Transverse colon (tissue), 4 donors: Measurements from ENCODE around the gene KCTD21. TPM values are rescaled to one million over a fixed set of nuclear protein-coding genes. Genes with fewer than 3 reads are reported as not detected.
"Not testable (repeated sequence)": the region's sequence is repeated elsewhere in the genome, so short reads cannot be mapped to it uniquely, and the experiment has no call there.

Experiments used
- DNase-seq: peaks from one replicate; pipeline ENCODE4 v3.0.0-alpha.2; 2019
- H3K27ac ChIP-seq, 4 donors: fragments of 200-600 bp; sonication (generic); 2 replicates each; pipeline ENCODE4 v1.5.1; 2016 to 2018; ENCODE audit warnings: inconsistent platforms in 4 of 4
- H3K27me3 ChIP-seq: fragments of 200-600 bp; sonication (generic); 2 replicates; pipeline ENCODE4 v1.5.1; 2017; ENCODE audit warnings: inconsistent platforms
- H3K36me3 ChIP-seq, 4 donors: fragments of 200-600 bp; sonication (generic); 2 replicates each; pipeline ENCODE4 v1.5.1; 2017 to 2019; ENCODE audit warnings: inconsistent platforms in 4 of 4
- H3K4me1 ChIP-seq, 4 donors: fragments of 200-600 bp; sonication (generic); 2 replicates each; pipeline ENCODE4 v1.5.1; 2017 to 2020; ENCODE audit warnings: inconsistent platforms in 4 of 4
- H3K4me3 ChIP-seq, 4 donors: fragments of 200-600 bp; sonication (generic); 1 replicate in 1 of 4; 2 replicates in 3 of 4; pipeline versions ENCODE4 v1.5.1 to v1.6.1; 2017 to 2019; ENCODE audit warnings: inconsistent platforms in 4 of 4
- H3K9me3 ChIP-seq, 2 donors: fragments of 200-600 bp; sonication (generic); 2 replicates each; pipeline ENCODE4 v1.5.1; 2017 to 2019; ENCODE audit warnings: inconsistent platforms in 2 of 2
- CTCF ChIP-seq, 5 experiments: fragments of 200-600 bp in 3 of 5; fragments of 450-650 bp in 2 of 5; sonication (generic) in 3 of 5; IDR thresholded peaks; 1 replicate in 2 of 5; 2 replicates in 3 of 5; pipeline ENCODE4 v1.5.1; 2016 to 2017; ENCODE audit warnings: antibody characterized with exemption in 5 of 5, inconsistent platforms in 3 of 5, mild to moderate bottlenecking in 2 of 5, moderate library complexity in 1 of 5
- EP300 ChIP-seq: sonication (generic); formaldehyde crosslinking; IDR thresholded peaks from one replicate; pipeline ENCODE4 v1.6.1; 2017; ENCODE audit warnings: antibody characterized with exemption, low read depth
- POLR2A ChIP-seq: fragments of 450-650 bp; IDR thresholded peaks from one replicate; pipeline ENCODE4 v1.6.1; 2016; ENCODE audit warnings: antibody characterized with exemption, mild to moderate bottlenecking, moderate library complexity
- POLR2AphosphoS5 ChIP-seq, 3 donors: sonication (generic); formaldehyde crosslinking; IDR thresholded peaks; one replicate each; pipeline ENCODE4 v1.6.1; 2016; ENCODE audit warnings: antibody characterized with exemption in 3 of 3
- WGBS, 2 donors: methylation state at CpG; one replicate each; pipeline ENCODE4 v1.1.5; 2018; ENCODE audit warnings: low coverage in 1 of 2; 5-methylcytosine and 5-hydroxymethylcytosine counted together
- in situ Hi-C, 4 donors: fragments of 200-750 bp; cut with MboI; loops; one replicate each; pipeline versions ENCODE4 v1.15.0 to v1.15.1; 2017; ENCODE audit warnings: low sequenced_read_pairs in 3 of 4, low pct_ligation_motif_present in 1 of 4, low pct_unique_long_range_greater_than_20kb in 1 of 4
- intact Hi-C: fragments of 100-400 bp; cut with DNase I; formaldehyde crosslinking; loops from one replicate; pipeline ENCODE4 v1.15.1; 2023; ENCODE audit warnings: low total_unique reads
- total RNA-seq, 4 donors: library from RNA; depleted of rRNA; stranded (reverse); fragments of >200 nt; gene quantifications; one replicate each; pipeline ENCODE4 v1.1.0, GENCODE V29; 2016

The KCTD21 gene
- total RNA-seq, 4 donors from 2014 or later: 10.9 to 55.0 (median 29.2) TPM

GRCh38 chr11:78179459-78180071, 8.9 kb downstream of the KCTD21 start:
- Histone ChIP-seq H3K36me3 (no peaks in the 10 kb centered on the region), H3K4me1 (no peaks in the 10 kb centered on the region), H3K27me3 (no peaks in the 10 kb centered on the region), H3K4me3 (no peak overlapping the region), H3K27ac (no peak overlapping the region), H3K9me3 (no peaks in the 10 kb centered on the region)
- intact Hi-C loops (no loop called here), in situ Hi-C loops (no loop called here)
- WGBS, 2 donors: 88 to 94% methylated on average over 7 of the region's 7 CpGs
- TF ChIP-seq POLR2A: no peak
- no peak for TF ChIP-seq CTCF (IDR thresholded peaks at IDR 0.05)
- no peak for TF ChIP-seq POLR2AphosphoS5 (IDR thresholded peaks at IDR 0.05)
- TF ChIP-seq EP300: no peak
- DNase-seq: no peak

- H3K27me3 ChIP-seq: no peaks in the 10 kb centered on the region
- DNase-seq: no peak
- peaks cover 0 to 10% (median 2%) of the 10 kb centered on the region in 4 donors for H3K36me3 ChIP-seq
- no peaks in the 10 kb centered on the region for H3K4me1 ChIP-seq
- no peak overlapping the region for H3K4me3 ChIP-seq
- H3K9me3 ChIP-seq: no peaks in the 10 kb centered on the region
- no peak for TF ChIP-seq POLR2A
- TF ChIP-seq POLR2AphosphoS5 (IDR thresholded peaks at IDR 0.05): no peak
- TF ChIP-seq EP300: no peak
- TF ChIP-seq CTCF (IDR thresholded peaks at IDR 0.05): no peak
- intact Hi-C loops (no loop called here), in situ Hi-C loops (no loop called here)
- H3K27ac ChIP-seq: no peak overlapping the region
- WGBS, 2 donors: 93% methylated on average over 7 of the region's 7 CpGs; no CpG with 5 or more reads in 1 of the 2 donors
Observed at GRCh38 chr11:78177216-78177615, 11.2 kb downstream of the KCTD21 start.

GRCh38 chr11:78176605-78177141, 11.8 kb downstream of the KCTD21 start:
- H3K9me3 ChIP-seq: no peaks in the 10 kb centered on the region
- peaks cover 0 to 10% (median 2%) of the 10 kb centered on the region in 4 donors for H3K36me3 ChIP-seq
- intact Hi-C loops: no loop called here
- no peaks in the 10 kb centered on the region for H3K4me1 ChIP-seq
- no peak overlapping the region for H3K27ac ChIP-seq
- 93% methylated on average over 10 of the region's 10 CpGs; no CpG with 5 or more reads in 1 of the 2 donors for WGBS, 2 donors
- no peak for DNase-seq
- no peak overlapping the region for H3K4me3 ChIP-seq
- no peaks in the 10 kb centered on the region for H3K27me3 ChIP-seq
- TF ChIP-seq POLR2AphosphoS5 (IDR thresholded peaks at IDR 0.05) (no peak), EP300 (no peak), CTCF (IDR thresholded peaks at IDR 0.05) (no peak), POLR2A (no peak)
- in situ Hi-C loops: no loop called here

GRCh38 chr11:78175862-78176261, 12.6 kb downstream of the KCTD21 start:
- in situ Hi-C loops, H3K27ac ChIP-seq: not testable (repeated sequence)
- peaks cover 0 to 10% (median 2%) of the 10 kb centered on the region in 4 donors for H3K36me3 ChIP-seq

More at GRCh38 chr11:78175862-78176261, 12.6 kb downstream of the KCTD21 start:
- H3K4me1 ChIP-seq, H3K9me3 ChIP-seq, H3K27me3 ChIP-seq, intact Hi-C loops, H3K4me3 ChIP-seq, DNase-seq: not testable (repeated sequence)
- 98 to 100% methylated on average over 1 to 3 of the region's 3 CpGs for WGBS, 2 donors
